CD8-positive, alpha-beta memory T cell (primary cell): ENCODE measurements around the gene ATAD1. TPM values are rescaled to one million over a fixed set of nuclear protein-coding genes. Genes with fewer than 3 reads are reported as not detected.
"Not testable (repeated sequence)": the region's sequence is repeated elsewhere in the genome, so short reads cannot be mapped to it uniquely, and the experiment has no call there.

Source experiments
- CTCF ChIA-PET: fragments of 350-600 bp; sonication (Branson Sonifier 250); formaldehyde crosslinking; loops from one replicate; lab custom pipeline; 2021; ENCODE audit warnings: antibody characterized with exemption; lab: Charles Lee
- POLR2A ChIA-PET: fragments of 350-600 bp; sonication (Branson Sonifier 250); formaldehyde crosslinking; loops from one replicate; lab custom pipeline; 2021; ENCODE audit warnings: antibody characterized with exemption; lab: Charles Lee
- DNase-seq, 5 donors: peaks; one replicate each; pipeline versions ENCODE4 v3.0.0 to v3.0.0-alpha.2; 2020 to 2022; ENCODE audit warnings: mixed read lengths in 1 of 5
- H3K27ac ChIP-seq: one replicate; pipeline ENCODE4 v1.7.0; 2013; ENCODE audit warnings: low read depth, mild to moderate bottlenecking, low read length, moderate library complexity
- H3K27me3 ChIP-seq: 2 replicates; pipeline ENCODE4 v1.7.0; 2013; ENCODE audit warnings: low read length, mild to moderate bottlenecking; ENCODE audit not compliant: insufficient read depth, poor library complexity, severe bottlenecking
- H3K36me3 ChIP-seq: 2 replicates; pipeline ENCODE4 v1.7.0; 2013; ENCODE audit warnings: mild to moderate bottlenecking, low read length, moderate library complexity; ENCODE audit not compliant: insufficient read depth
- H3K4me1 ChIP-seq: 2 replicates; pipeline ENCODE4 v1.7.0; 2013; ENCODE audit warnings: mild to moderate bottlenecking, low read length, moderate library complexity; ENCODE audit not compliant: insufficient read depth
- H3K4me3 ChIP-seq: 2 replicates; pipeline ENCODE4 v1.7.0; 2013; ENCODE audit warnings: mild to moderate bottlenecking, low read length
- H3K9me3 ChIP-seq: 2 replicates; pipeline ENCODE4 v1.7.0; 2013; ENCODE audit warnings: mild to moderate bottlenecking, low read length
- H3K27ac Mint-ChIP-seq, 8 donors: one replicate each; pipeline ENCODE4 v1.8.0; 2020 to 2021; ENCODE audit warnings: mixed read lengths in 8 of 8, mild to moderate bottlenecking in 6 of 8, inconsistent platforms in 3 of 8, moderate library complexity in 3 of 8
- H3K27me3 Mint-ChIP-seq, 2 donors: one replicate each; pipeline ENCODE4 v1.8.0; 2020 to 2021; ENCODE audit warnings: mixed read lengths in 2 of 2, mild to moderate bottlenecking in 1 of 2, moderate library complexity in 1 of 2
- H3K36me3 Mint-ChIP-seq, 3 donors: one replicate each; pipeline ENCODE4 v1.8.0; 2020 to 2021; ENCODE audit warnings: mixed read lengths in 3 of 3, inconsistent platforms in 1 of 3, mild to moderate bottlenecking in 1 of 3
- H3K4me1 Mint-ChIP-seq, 3 donors: one replicate each; pipeline ENCODE4 v1.8.0; 2020 to 2021; ENCODE audit warnings: mixed read lengths in 3 of 3, inconsistent platforms in 1 of 3, mild to moderate bottlenecking in 1 of 3
- H3K4me3 Mint-ChIP-seq, 7 donors: one replicate each; pipeline ENCODE4 v1.8.0; 2020 to 2021; ENCODE audit warnings: mixed read lengths in 7 of 7, mild to moderate bottlenecking in 6 of 7, moderate library complexity in 4 of 7, inconsistent platforms in 2 of 7
- H3K9me3 Mint-ChIP-seq, 5 donors: one replicate each; pipeline ENCODE4 v1.8.0; 2020 to 2022; ENCODE audit warnings: mixed read lengths in 5 of 5, mild to moderate bottlenecking in 3 of 5, moderate library complexity in 2 of 5, inconsistent platforms in 1 of 5
- polyA plus RNA-seq: library from polyadenylated mRNA; unstranded; fragments of 300-500 nt; fragmentation: Illumina TruSeq; gene quantifications from one replicate; pipeline ENCODE4 v1.2.3, GENCODE V29; 2021
- total RNA-seq, 2 experiments: library from RNA; stranded (reverse); gene quantifications; one replicate each; pipeline ENCODE4 v1.2.3, GENCODE V29; 2021

The ATAD1 gene
- total and polyA plus RNA-seq, 3 experiments from 2014 or later = 47.2 to 62.3 (median 60.7) TPM

- DNase-seq = no peak
- H3K27ac Mint-ChIP-seq = no peak overlapping the region
- CTCF ChIA-PET = no interaction called here
- H3K9me3 ChIP-seq = no peaks in the 10 kb centered on the region
- H3K9me3 Mint-ChIP-seq = no peaks in the 10 kb centered on the region
- no peaks in the 10 kb centered on the region for H3K36me3 ChIP-seq
- no peak overlapping the region for H3K4me3 Mint-ChIP-seq
- H3K27me3 Mint-ChIP-seq = no peaks in the 10 kb centered on the region
- peaks cover 0 to 3% (median 3%) of the 10 kb centered on the region in 3 donors for H3K4me1 Mint-ChIP-seq
- no peak overlapping the region for H3K4me3 ChIP-seq
- no peaks in the 10 kb centered on the region for H3K27me3 ChIP-seq
- H3K36me3 Mint-ChIP-seq = peaks cover 0 to 12% (median 1%) of the 10 kb centered on the region in 3 donors
- H3K27ac ChIP-seq = no peak overlapping the region
- H3K4me1 ChIP-seq = no peaks in the 10 kb centered on the region
- POLR2A ChIA-PET = no interaction called here
These were observed 18.1 kb upstream of the ATAD1 start for GRCh38 chr10:87836098-87836497.

GRCh38 chr10:87829986-87830729 lies 12.1 kb upstream of the ATAD1 start:
- Histone ChIP-seq H3K36me3 (no peaks in the 10 kb centered on the region), H3K9me3 (no peaks in the 10 kb centered on the region), H3K4me3 (no peak overlapping the region), H3K27ac (no peak overlapping the region), H3K27me3 (no peaks in the 10 kb centered on the region), H3K4me1 (peaks cover 10% of the 10 kb centered on the region)
- ChIA-PET POLR2A (interaction anchor here (1.2 to 1.4 kb wide), 2 partner anchors 11 to 12 kb away, joined by 3 to 5 read pairs; partner anchors contain the start of gene ATAD1), CTCF (interaction anchor here (1.0 kb wide), 1 partner anchor 12 kb away, joined by 5 read pairs; the partner anchor contains the start of gene ATAD1)
- H3K4me3 Mint-ChIP-seq = peak overlapping the region in 1 of 7 donors; percentile 18
- peak overlapping the region in 2 of 8 donors; percentile 0 to 10 for H3K27ac Mint-ChIP-seq
- no peak for DNase-seq
- no peaks in the 10 kb centered on the region for H3K36me3 Mint-ChIP-seq
- H3K27me3 Mint-ChIP-seq = no peaks in the 10 kb centered on the region
- H3K4me1 Mint-ChIP-seq = peaks cover 36 to 52% (median 49%) of the 10 kb centered on the region in 3 donors
- H3K9me3 Mint-ChIP-seq = no peaks in the 10 kb centered on the region

GRCh38 chr10:87829051-87829450 lies 11.0 kb upstream of the ATAD1 start:
- POLR2A ChIA-PET = interaction anchor here (1.2 to 1.4 kb wide), 2 partner anchors 9 to 11 kb away, joined by 3 to 5 read pairs; partner anchors contain the start of gene ATAD1
- H3K27me3 ChIP-seq = not testable (repeated sequence)

GRCh38 chr10:87827681-87828080 lies 9.7 kb upstream of the ATAD1 start:
- Histone ChIP-seq H3K27ac (no peak overlapping the region), H3K36me3 (no peaks in the 10 kb centered on the region), H3K4me1 (peaks cover 10% of the 10 kb centered on the region), H3K27me3 (no peaks in the 10 kb centered on the region), H3K4me3 (no peak overlapping the region), H3K9me3 (no peaks in the 10 kb centered on the region)
- no peak overlapping the region for H3K4me3 Mint-ChIP-seq
- H3K27ac Mint-ChIP-seq = peak overlapping the region in 6 of 8 donors; percentile 33 to 71 (median 50)
- no peak for DNase-seq
- H3K4me1 Mint-ChIP-seq = peaks cover 36 to 52% (median 49%) of the 10 kb centered on the region in 3 donors
- H3K36me3 Mint-ChIP-seq = no peaks in the 10 kb centered on the region
- ChIA-PET CTCF (interaction anchor here (1.8 kb wide), 1 partner anchor 23 kb away, joined by 5 read pairs; no protein-coding TSS in a partner anchor), POLR2A (interaction anchor here (0.7 kb wide), 1 partner anchor 9 kb away, joined by 3 read pairs; no protein-coding TSS in a partner anchor)
- H3K27me3 Mint-ChIP-seq = no peaks in the 10 kb centered on the region
- H3K9me3 Mint-ChIP-seq = no peaks in the 10 kb centered on the region

More at GRCh38 chr10:87829051-87829450, 11.0 kb upstream of the ATAD1 start:
- not testable (repeated sequence) for H3K36me3 Mint-ChIP-seq, DNase-seq, H3K27me3 Mint-ChIP-seq, H3K36me3 ChIP-seq, H3K4me3 Mint-ChIP-seq, H3K9me3 ChIP-seq, H3K9me3 Mint-ChIP-seq, H3K4me3 ChIP-seq, H3K27ac ChIP-seq
- CTCF ChIA-PET = interaction anchor here (0.7 kb wide), 1 partner anchor 10 kb away, joined by 3 read pairs; no protein-coding TSS in a partner anchor
- H3K4me1 Mint-ChIP-seq = peaks cover 36 to 52% (median 49%) of the 10 kb centered on the region in 3 donors
- peaks cover 10% of the 10 kb centered on the region for H3K4me1 ChIP-seq
- peak overlapping the region in 1 of 8 donors; percentile 45 for H3K27ac Mint-ChIP-seq

GRCh38 chr10:87826653-87827052 lies 8.6 kb upstream of the ATAD1 start:
- Mint-ChIP-seq H3K27me3 (peaks cover 0 to under 1% of the 10 kb centered on the region in 2 donors), H3K9me3 (no peaks in the 10 kb centered on the region), H3K4me3 (peak overlapping the region in 3 of 7 donors; percentile 9 to 37 (median 10)), H3K4me1 (peaks cover 36 to 52% (median 49%) of the 10 kb centered on the region in 3 donors), H3K27ac (peak overlapping the region in 7 of 8 donors; percentile 43 to 77 (median 65)), H3K36me3 (no peaks in the 10 kb centered on the region)
- H3K4me3 ChIP-seq = no peak overlapping the region
- ChIA-PET CTCF (no interaction called here), POLR2A (interaction anchor here (0.7 kb wide), 1 partner anchor 8 kb away, joined by 3 read pairs; no protein-coding TSS in a partner anchor)
- no peak overlapping the region for H3K27ac ChIP-seq
- H3K36me3 ChIP-seq = no peaks in the 10 kb centered on the region
- H3K27me3 ChIP-seq = no peaks in the 10 kb centered on the region
- DNase-seq = no peak
- peaks cover 10% of the 10 kb centered on the region for H3K4me1 ChIP-seq
- no peaks in the 10 kb centered on the region for H3K9me3 ChIP-seq

GRCh38 chr10:87819289-87819585 lies 1.2 kb upstream of the ATAD1 start:
- Mint-ChIP-seq H3K27ac (peak overlapping the region in 7 of 8 donors; percentile 36 to 100 (median 96)), H3K9me3 (no peaks in the 10 kb centered on the region), H3K4me3 (peak overlapping the region in 6 of 7 donors; percentile 52 to 94 (median 66)), H3K36me3 (peaks cover 0 to 19% (median 2%) of the 10 kb centered on the region in 3 donors), H3K27me3 (peaks cover 2 to 3% of the 10 kb centered on the region in 2 donors), H3K4me1 (peaks cover 39 to 46% (median 46%) of the 10 kb centered on the region in 3 donors)
- H3K27me3 ChIP-seq = no peaks in the 10 kb centered on the region
- no peak overlapping the region for H3K4me3 ChIP-seq
- no peaks in the 10 kb centered on the region for H3K9me3 ChIP-seq
- H3K4me1 ChIP-seq = peaks cover 38% of the 10 kb centered on the region
- H3K36me3 ChIP-seq = no peaks in the 10 kb centered on the region
- ChIA-PET CTCF (interaction anchor here (0.6 to 3.3 kb wide), 5 partner anchors 10 to 741 kb away, joined by 3 to 24 read pairs (median 3); partner anchors contain the start of genes KLLN and PTEN), POLR2A (interaction anchor here (0.6 to 2.5 kb wide), 4 partner anchors 8 to 147 kb away, joined by 3 to 35 read pairs (median 3); partner anchors contain the start of genes KLLN and PTEN)
- no peak for DNase-seq
- H3K27ac ChIP-seq = no peak overlapping the region

- peaks cover 0 to 21% (median 2%) of the 10 kb centered on the region in 3 donors for H3K36me3 Mint-ChIP-seq
- H3K4me1 ChIP-seq = peaks cover 39% of the 10 kb centered on the region
- no peaks in the 10 kb centered on the region for H3K27me3 ChIP-seq
- H3K4me1 Mint-ChIP-seq = peaks cover 41 to 51% (median 48%) of the 10 kb centered on the region in 3 donors
- ChIA-PET CTCF (interaction anchor here (0.6 to 3.3 kb wide), 10 partner anchors 10 to 742 kb away, joined by 3 to 24 read pairs (median 3); partner anchors contain the start of genes KLLN and PTEN), POLR2A (interaction anchor here (0.6 to 2.5 kb wide), 11 partner anchors 8 to 848 kb away, joined by 3 to 35 read pairs (median 3); partner anchors contain the start of genes KLLN, PTEN and RNLS)
- H3K27ac ChIP-seq = peak overlapping the region; percentile 86
- peak; percentile 39 to 79 (median 62) for DNase-seq
- no peaks in the 10 kb centered on the region for H3K9me3 ChIP-seq
- peaks cover 2 to 3% of the 10 kb centered on the region in 2 donors for H3K27me3 Mint-ChIP-seq
- no peaks in the 10 kb centered on the region for H3K36me3 ChIP-seq
- H3K4me3 Mint-ChIP-seq = peak overlapping the region; percentile 87 to 99 (median 94)
- peak overlapping the region; percentile 70 for H3K4me3 ChIP-seq
- H3K9me3 Mint-ChIP-seq = no peaks in the 10 kb centered on the region
- peak overlapping the region; percentile 95 to 100 (median 99) for H3K27ac Mint-ChIP-seq
These were observed 671 bp upstream of the ATAD1 start for GRCh38 chr10:87818505-87819288.
